WTC11 (cell line): ENCODE data around the gene LRRC75B.

Experiments used
- IRF2 ChIP-seq: sonication (generic); formaldehyde crosslinking; IDR thresholded peaks from 2 replicates; pipeline ENCODE4 v1.8.0; 2022; ENCODE audit warnings: low read depth, missing genetic modification reagents, borderline replicate concordance
- JUN ChIP-seq: sonication (generic); formaldehyde crosslinking; IDR thresholded peaks from 2 replicates; pipeline ENCODE4 v1.8.0; 2023; ENCODE audit warnings: mild to moderate bottlenecking, missing genetic modification reagents
- NR2C2 ChIP-seq: sonication (generic); formaldehyde crosslinking; IDR thresholded peaks from 2 replicates; pipeline ENCODE4 v1.8.0; 2022; ENCODE audit warnings: mild to moderate bottlenecking, missing genetic modification reagents
- PRRX2 ChIP-seq: fragments of 250-450 bp; sonication (Bioruptor Pico); IDR thresholded peaks from 2 replicates; pipeline ENCODE4 v1.8.0; 2021; ENCODE audit warnings: mild to moderate bottlenecking
- ZNF263 ChIP-seq: sonication (generic); formaldehyde crosslinking; IDR thresholded peaks from 2 replicates; pipeline ENCODE4 v1.8.1; 2022; ENCODE audit warnings: low read depth, mild to moderate bottlenecking, moderate library complexity, missing genetic modification reagents
- TF ChIP-seq, protein P1 (sequence below): sonication (generic); formaldehyde crosslinking; IDR thresholded peaks from 2 replicates; pipeline ENCODE4 v1.8.0; 2023; ENCODE audit warnings: missing genetic modification reagents, mild to moderate bottlenecking, borderline replicate concordance
- TF ChIP-seq, protein P2 (sequence below): fragments of 200-600 bp; IDR thresholded peaks from 2 replicates; pipeline ENCODE4 v1.8.0; 2022; ENCODE audit warnings: antibody characterized with exemption
- TF ChIP-seq, protein P3 (sequence below): sonication (generic); formaldehyde crosslinking; IDR thresholded peaks from 2 replicates; pipeline ENCODE4 v1.8.1; 2023; ENCODE audit warnings: mild to moderate bottlenecking, missing genetic modification reagents, moderate library complexity
- TF ChIP-seq, protein P4 (sequence below): sonication (generic); formaldehyde crosslinking; IDR thresholded peaks from 2 replicates; pipeline ENCODE4 v1.8.1; 2023; ENCODE audit warnings: mild to moderate bottlenecking, moderate library complexity, missing genetic modification reagents
- TF ChIP-seq, protein P5 (sequence below): sonication (generic); formaldehyde crosslinking; IDR thresholded peaks from 2 replicates; pipeline ENCODE4 v1.8.0; 2022; ENCODE audit warnings: mild to moderate bottlenecking, missing genetic modification reagents

DNA sequence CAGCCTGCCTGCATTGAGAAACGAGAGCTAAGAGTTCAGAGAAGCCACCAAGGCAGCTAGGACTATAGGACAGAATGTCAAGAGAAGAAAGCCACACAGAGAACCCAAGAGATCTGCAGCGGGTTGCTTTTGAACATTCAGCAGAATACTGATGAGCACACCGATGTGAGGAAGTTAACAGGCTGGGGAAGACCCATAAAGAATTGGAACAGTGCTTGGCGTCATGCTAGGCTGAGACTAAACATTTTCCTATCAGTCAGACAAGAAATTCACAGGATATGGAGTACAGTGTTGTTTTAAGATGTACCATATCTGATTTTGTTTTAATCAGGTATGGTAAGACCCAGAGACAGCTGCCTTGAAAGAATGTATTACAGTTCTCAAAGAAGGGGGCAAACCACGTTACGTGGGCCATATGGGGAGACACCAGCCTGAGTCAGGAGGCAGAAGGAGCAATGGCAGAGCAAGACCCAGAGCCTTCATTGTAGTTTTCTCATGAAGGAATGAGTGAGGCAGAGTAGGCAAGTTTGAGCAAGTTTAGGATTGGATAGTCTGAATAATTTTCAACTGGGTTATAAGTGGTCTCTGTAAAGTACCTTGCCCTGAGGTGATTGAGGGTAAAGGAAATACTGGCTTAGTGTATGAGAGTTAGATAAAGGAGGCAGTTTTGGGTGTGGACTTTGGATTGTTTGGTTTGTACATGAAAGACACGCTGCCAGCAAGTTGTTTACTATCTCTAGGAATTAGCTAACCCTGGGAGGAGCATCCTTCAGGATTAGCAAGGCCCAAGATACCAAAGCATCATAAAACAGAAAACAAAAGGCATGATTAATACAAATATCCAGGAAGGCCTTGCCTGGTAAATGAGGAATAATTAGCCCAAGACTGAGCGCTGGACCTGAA lies 14.3 kb downstream of the LRRC75B start:
- TF ChIP-seq, protein P1, sequence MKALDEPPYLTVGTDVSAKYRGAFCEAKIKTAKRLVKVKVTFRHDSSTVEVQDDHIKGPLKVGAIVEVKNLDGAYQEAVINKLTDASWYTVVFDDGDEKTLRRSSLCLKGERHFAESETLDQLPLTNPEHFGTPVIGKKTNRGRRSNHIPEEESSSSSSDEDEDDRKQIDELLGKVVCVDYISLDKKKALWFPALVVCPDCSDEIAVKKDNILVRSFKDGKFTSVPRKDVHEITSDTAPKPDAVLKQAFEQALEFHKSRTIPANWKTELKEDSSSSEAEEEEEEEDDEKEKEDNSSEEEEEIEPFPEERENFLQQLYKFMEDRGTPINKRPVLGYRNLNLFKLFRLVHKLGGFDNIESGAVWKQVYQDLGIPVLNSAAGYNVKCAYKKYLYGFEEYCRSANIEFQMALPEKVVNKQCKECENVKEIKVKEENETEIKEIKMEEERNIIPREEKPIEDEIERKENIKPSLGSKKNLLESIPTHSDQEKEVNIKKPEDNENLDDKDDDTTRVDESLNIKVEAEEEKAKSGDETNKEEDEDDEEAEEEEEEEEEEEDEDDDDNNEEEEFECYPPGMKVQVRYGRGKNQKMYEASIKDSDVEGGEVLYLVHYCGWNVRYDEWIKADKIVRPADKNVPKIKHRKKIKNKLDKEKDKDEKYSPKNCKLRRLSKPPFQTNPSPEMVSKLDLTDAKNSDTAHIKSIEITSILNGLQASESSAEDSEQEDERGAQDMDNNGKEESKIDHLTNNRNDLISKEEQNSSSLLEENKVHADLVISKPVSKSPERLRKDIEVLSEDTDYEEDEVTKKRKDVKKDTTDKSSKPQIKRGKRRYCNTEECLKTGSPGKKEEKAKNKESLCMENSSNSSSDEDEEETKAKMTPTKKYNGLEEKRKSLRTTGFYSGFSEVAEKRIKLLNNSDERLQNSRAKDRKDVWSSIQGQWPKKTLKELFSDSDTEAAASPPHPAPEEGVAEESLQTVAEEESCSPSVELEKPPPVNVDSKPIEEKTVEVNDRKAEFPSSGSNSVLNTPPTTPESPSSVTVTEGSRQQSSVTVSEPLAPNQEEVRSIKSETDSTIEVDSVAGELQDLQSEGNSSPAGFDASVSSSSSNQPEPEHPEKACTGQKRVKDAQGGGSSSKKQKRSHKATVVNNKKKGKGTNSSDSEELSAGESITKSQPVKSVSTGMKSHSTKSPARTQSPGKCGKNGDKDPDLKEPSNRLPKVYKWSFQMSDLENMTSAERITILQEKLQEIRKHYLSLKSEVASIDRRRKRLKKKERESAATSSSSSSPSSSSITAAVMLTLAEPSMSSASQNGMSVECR: no peak
- TF ChIP-seq, protein P2, sequence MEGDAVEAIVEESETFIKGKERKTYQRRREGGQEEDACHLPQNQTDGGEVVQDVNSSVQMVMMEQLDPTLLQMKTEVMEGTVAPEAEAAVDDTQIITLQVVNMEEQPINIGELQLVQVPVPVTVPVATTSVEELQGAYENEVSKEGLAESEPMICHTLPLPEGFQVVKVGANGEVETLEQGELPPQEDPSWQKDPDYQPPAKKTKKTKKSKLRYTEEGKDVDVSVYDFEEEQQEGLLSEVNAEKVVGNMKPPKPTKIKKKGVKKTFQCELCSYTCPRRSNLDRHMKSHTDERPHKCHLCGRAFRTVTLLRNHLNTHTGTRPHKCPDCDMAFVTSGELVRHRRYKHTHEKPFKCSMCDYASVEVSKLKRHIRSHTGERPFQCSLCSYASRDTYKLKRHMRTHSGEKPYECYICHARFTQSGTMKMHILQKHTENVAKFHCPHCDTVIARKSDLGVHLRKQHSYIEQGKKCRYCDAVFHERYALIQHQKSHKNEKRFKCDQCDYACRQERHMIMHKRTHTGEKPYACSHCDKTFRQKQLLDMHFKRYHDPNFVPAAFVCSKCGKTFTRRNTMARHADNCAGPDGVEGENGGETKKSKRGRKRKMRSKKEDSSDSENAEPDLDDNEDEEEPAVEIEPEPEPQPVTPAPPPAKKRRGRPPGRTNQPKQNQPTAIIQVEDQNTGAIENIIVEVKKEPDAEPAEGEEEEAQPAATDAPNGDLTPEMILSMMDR: no peak
- TF ChIP-seq, protein P3, sequence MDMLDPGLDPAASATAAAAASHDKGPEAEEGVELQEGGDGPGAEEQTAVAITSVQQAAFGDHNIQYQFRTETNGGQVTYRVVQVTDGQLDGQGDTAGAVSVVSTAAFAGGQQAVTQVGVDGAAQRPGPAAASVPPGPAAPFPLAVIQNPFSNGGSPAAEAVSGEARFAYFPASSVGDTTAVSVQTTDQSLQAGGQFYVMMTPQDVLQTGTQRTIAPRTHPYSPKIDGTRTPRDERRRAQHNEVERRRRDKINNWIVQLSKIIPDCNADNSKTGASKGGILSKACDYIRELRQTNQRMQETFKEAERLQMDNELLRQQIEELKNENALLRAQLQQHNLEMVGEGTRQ (CRISPR knock-in tag): no peak
- TF ChIP-seq, protein P4, sequence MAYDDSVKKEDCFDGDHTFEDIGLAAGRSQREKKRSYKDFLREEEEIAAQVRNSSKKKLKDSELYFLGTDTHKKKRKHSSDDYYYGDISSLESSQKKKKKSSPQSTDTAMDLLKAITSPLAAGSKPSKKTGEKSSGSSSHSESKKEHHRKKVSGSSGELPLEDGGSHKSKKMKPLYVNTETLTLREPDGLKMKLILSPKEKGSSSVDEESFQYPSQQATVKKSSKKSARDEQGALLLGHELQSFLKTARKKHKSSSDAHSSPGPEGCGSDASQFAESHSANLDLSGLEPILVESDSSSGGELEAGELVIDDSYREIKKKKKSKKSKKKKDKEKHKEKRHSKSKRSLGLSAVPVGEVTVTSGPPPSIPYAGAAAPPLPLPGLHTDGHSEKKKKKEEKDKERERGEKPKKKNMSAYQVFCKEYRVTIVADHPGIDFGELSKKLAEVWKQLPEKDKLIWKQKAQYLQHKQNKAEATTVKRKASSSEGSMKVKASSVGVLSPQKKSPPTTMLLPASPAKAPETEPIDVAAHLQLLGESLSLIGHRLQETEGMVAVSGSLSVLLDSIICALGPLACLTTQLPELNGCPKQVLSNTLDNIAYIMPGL (CRISPR knock-in tag): no peak
- no peak for TF ChIP-seq NR2C2 (CRISPR knock-in tag)
- no peak for TF ChIP-seq IRF2 (CRISPR knock-in tag)
- no peak for TF ChIP-seq PRRX2 (CRISPR knock-in tag)
- no peak for TF ChIP-seq ZNF263 (CRISPR knock-in tag)
- TF ChIP-seq JUN: no peak
- TF ChIP-seq, protein P5, sequence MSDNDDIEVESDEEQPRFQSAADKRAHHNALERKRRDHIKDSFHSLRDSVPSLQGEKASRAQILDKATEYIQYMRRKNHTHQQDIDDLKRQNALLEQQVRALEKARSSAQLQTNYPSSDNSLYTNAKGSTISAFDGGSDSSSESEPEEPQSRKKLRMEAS (CRISPR knock-in tag): no peak
